GM23338 (cell line): Measurements from ENCODE around the gene CGGBP1. TPM values are rescaled to one million over a fixed set of nuclear protein-coding genes. Genes with fewer than 3 reads are reported as not detected.
A peak's percentile ranks its signal among the peaks of the same experiment; 100 is the strongest.

Source experiments
- ATAC-seq: fragments of 200-7000 bp; cut with Tn5 transposase; 3 replicates; pipeline ENCODE4 v1.9.1; 2020
- DNase-seq: peaks from one replicate; pipeline ENCODE4 v3.0.0-alpha.2; 2015; ENCODE audit warnings: low spot score
- H2AFZ ChIP-seq: fragments of 200-600 bp; sonication (generic); 2 replicates; pipeline ENCODE4 v1.8.0; 2016; ENCODE audit warnings: antibody characterized with exemption, mild to moderate bottlenecking, moderate library complexity
- H3F3A ChIP-seq: fragments of 200-600 bp; sonication (generic); replicated peaks from 2 replicates; pipeline ENCODE4 v1.8.0; 2017; ENCODE audit warnings: antibody characterized with exemption, mixed run types, low read depth
- H3K27ac ChIP-seq: fragments of 200-600 bp; sonication (generic); 2 replicates; pipeline ENCODE4 v1.6.1; 2016; ENCODE audit warnings: low read depth
- H3K27me3 ChIP-seq: fragments of 200-600 bp; sonication (generic); 2 replicates; pipeline ENCODE4 v1.8.0; 2016; ENCODE audit warnings: mild to moderate bottlenecking, mixed run types, moderate library complexity; ENCODE audit not compliant: insufficient read depth
- H3K36me3 ChIP-seq: fragments of 200-600 bp; sonication (generic); 2 replicates; pipeline ENCODE4 v1.8.0; 2016; ENCODE audit warnings: mild to moderate bottlenecking; ENCODE audit not compliant: insufficient read depth
- H3K4me1 ChIP-seq: fragments of 200-600 bp; sonication (generic); 2 replicates; pipeline ENCODE4 v1.8.0; 2016; ENCODE audit warnings: mild to moderate bottlenecking, moderate library complexity; ENCODE audit not compliant: insufficient read depth
- H3K4me2 ChIP-seq: fragments of 200-600 bp; sonication (generic); 2 replicates; pipeline ENCODE4 v1.7.1; 2017; ENCODE audit warnings: mixed run types
- H3K4me3 ChIP-seq: fragments of 200-600 bp; sonication (generic); 2 replicates; pipeline ENCODE4 v1.6.1; 2016; ENCODE audit warnings: mixed run types
- H3K79me2 ChIP-seq: fragments of 200-600 bp; sonication (generic); replicated peaks from 2 replicates; pipeline ENCODE4 v1.8.0; 2017; ENCODE audit warnings: mild to moderate bottlenecking; ENCODE audit not compliant: insufficient read depth
- H3K9me2 ChIP-seq: fragments of 200-600 bp; sonication (generic); 2 replicates; pipeline ENCODE4 v1.8.0; 2017; ENCODE audit not compliant: insufficient read depth
- H4K20me1 ChIP-seq: fragments of 200-600 bp; sonication (generic); replicated peaks from 2 replicates; pipeline ENCODE4 v1.8.0; 2017; ENCODE audit warnings: mild to moderate bottlenecking; ENCODE audit not compliant: insufficient read depth
- H3K27ac Mint-ChIP-seq: 2 replicates; pipeline ENCODE4 v1.8.0; 2020; ENCODE audit warnings: inconsistent platforms, mild to moderate bottlenecking, moderate library complexity, mixed read lengths
- H3K27me3 Mint-ChIP-seq: 3 replicates; pipeline ENCODE4 v1.8.0; 2022; ENCODE audit warnings: low read depth, mild to moderate bottlenecking, moderate library complexity, mixed read lengths, inconsistent platforms; ENCODE audit not compliant: insufficient read depth, poor library complexity
- H3K36me3 Mint-ChIP-seq: 3 replicates; pipeline ENCODE4 v1.8.0; 2021; ENCODE audit warnings: low read depth, mild to moderate bottlenecking, inconsistent platforms, moderate library complexity, mixed read lengths
- H3K4me1 Mint-ChIP-seq: 3 replicates; pipeline ENCODE4 v1.8.0; 2020; ENCODE audit warnings: mild to moderate bottlenecking, inconsistent platforms, mixed read lengths
- H3K4me3 Mint-ChIP-seq: 3 replicates; pipeline ENCODE4 v1.8.0; 2021; ENCODE audit warnings: moderate library complexity, mild to moderate bottlenecking, inconsistent platforms, mixed read lengths
- H3K9me3 Mint-ChIP-seq: 3 replicates; pipeline ENCODE4 v1.8.0; 2020; ENCODE audit warnings: moderate library complexity, mild to moderate bottlenecking, inconsistent platforms, mixed read lengths
- CREB1 ChIP-seq: fragments of 250-450 bp; sonication (Bioruptor Pico); IDR thresholded peaks from 2 replicates; pipeline ENCODE4 v1.5.0; 2020; ENCODE audit warnings: low read depth, mild to moderate bottlenecking, moderate library complexity
- ETS1 ChIP-seq: IDR thresholded peaks from 2 replicates; pipeline ENCODE4 v1.6.1; 2016; ENCODE audit warnings: antibody characterized with exemption
- EZH2 ChIP-seq: fragments of 200-600 bp; sonication (generic); IDR thresholded peaks from one replicate; pipeline ENCODE4 v1.8.0; 2017; ENCODE audit warnings: antibody characterized with exemption, mild to moderate bottlenecking, low read depth; ENCODE audit not compliant: unreplicated experiment
- EZH2phosphoT487 ChIP-seq: fragments of 200-600 bp; sonication (generic); IDR thresholded peaks from one replicate; pipeline ENCODE4 v1.8.1; 2018; ENCODE audit warnings: antibody characterized with exemption; ENCODE audit not compliant: unreplicated experiment
- POLR2AphosphoS5 ChIP-seq: IDR thresholded peaks from 2 replicates; pipeline ENCODE4 v1.6.1; 2016; ENCODE audit warnings: antibody characterized with exemption, low read depth
- STAT1 ChIP-seq: IDR thresholded peaks from one replicate; pipeline ENCODE4 v1.6.1; 2016; ENCODE audit warnings: antibody characterized with exemption; ENCODE audit not compliant: unreplicated experiment
- ZNF114 ChIP-seq: fragments of 250-450 bp; sonication (Bioruptor Pico); IDR thresholded peaks from 2 replicates; pipeline ENCODE4 v1.5.0; 2020; ENCODE audit warnings: mild to moderate bottlenecking, moderate library complexity
- ZNF331 ChIP-seq: fragments of 250-450 bp; sonication (Bioruptor Pico); IDR thresholded peaks from 2 replicates; pipeline ENCODE4 v1.5.0; 2020; ENCODE audit warnings: low read depth, mild to moderate bottlenecking, moderate library complexity
- ZNF462 ChIP-seq: fragments of 250-450 bp; sonication (Bioruptor Pico); IDR thresholded peaks from 2 replicates; pipeline ENCODE4 v1.5.0; 2020; ENCODE audit warnings: mild to moderate bottlenecking, moderate library complexity
- polyA plus RNA-seq: library from polyadenylated mRNA; unstranded; fragments of >200 nt; fragmentation: Nextera tagmentation; extraction: Ambion mirVana; gene quantifications from 2 replicates; pipeline ENCODE4 v1.2.1, GENCODE V29; 2016
- total RNA-seq: library from RNA; depleted of rRNA; stranded (reverse); fragments of >200 nt; shearing (Covaris generic); gene quantifications from 2 replicates; pipeline ENCODE4 v1.2.3, GENCODE V29; 2014
- TF ChIP-seq, protein P1 (sequence below), 2 experiments: fragments of 200-600 bp in 1 of 2; sonication (generic) in 1 of 2; conservative IDR thresholded peaks; 2 replicates each; pipeline versions ENCODE4 v1.5.1 to v1.6.1; 2016 to 2017; ENCODE audit warnings: antibody characterized with exemption in 2 of 2, low read depth in 2 of 2, mild to moderate bottlenecking in 2 of 2, moderate library complexity in 1 of 2

The CGGBP1 gene
- total and polyA plus RNA-seq, 2 experiments from 2014 or later = 55.5 to 63.5 TPM

GRCh38 chr3:88059380-88060170, 770 bp upstream of the CGGBP1 start (continued):
- TF ChIP-seq ZNF462 (CRISPR knock-in tag) (no peak), POLR2AphosphoS5 (no peak), STAT1 (no peak), ETS1 (no peak), CREB1 (no peak), ZNF331 (CRISPR knock-in tag) (no peak), ZNF114 (no peak), EZH2phosphoT487 (no peak)

GRCh38 chr3:88058306-88058580, 562 bp downstream of the CGGBP1 start:
- peak overlapping the region; percentile 92 for H3K4me3 Mint-ChIP-seq
- H2AFZ ChIP-seq = peak overlapping the region; percentile 53; the same call in 1 of the 2 replicates
- H3F3A ChIP-seq = no peaks in the 10 kb centered on the region; the same call in 1 of the 2 replicates
- H3K4me2 ChIP-seq = peak overlapping the region; percentile 94
- peaks cover 26% of the 10 kb centered on the region for H3K36me3 Mint-ChIP-seq
- H3K27me3 ChIP-seq = no peaks in the 10 kb centered on the region
- H3K4me1 Mint-ChIP-seq = peaks cover 21% of the 10 kb centered on the region
- 0 out of 2 replicates have a peak overlapping the region, but pooled peaks have one; percentile 28 for H3K27ac ChIP-seq
- DNase-seq (no peak), ATAC-seq (peak; percentile 62)
- H3K4me1 ChIP-seq = peaks cover 10% of the 10 kb centered on the region
- peak overlapping the region; percentile 83 for H3K4me3 ChIP-seq
- H3K79me2 ChIP-seq = peaks cover 55% of the 10 kb centered on the region
- peak overlapping the region; percentile 82 for H3K27ac Mint-ChIP-seq
- peaks cover 12% of the 10 kb centered on the region for H3K36me3 ChIP-seq
- no peaks in the 10 kb centered on the region for H3K9me2 ChIP-seq
- 0 out of 2 replicates have a peak, but pooled peaks cover 3% of the 10 kb centered on the region for H4K20me1 ChIP-seq
- peaks cover 6% of the 10 kb centered on the region for H3K27me3 Mint-ChIP-seq
- H3K9me3 Mint-ChIP-seq = no peaks in the 10 kb centered on the region; the same call in 2 of the 3 replicates
- TF ChIP-seq ZNF331 (CRISPR knock-in tag) = no peak
- no peak for TF ChIP-seq STAT1
- no peak for TF ChIP-seq ZNF114
- TF ChIP-seq EZH2 = no peak
- TF ChIP-seq, protein P1, sequence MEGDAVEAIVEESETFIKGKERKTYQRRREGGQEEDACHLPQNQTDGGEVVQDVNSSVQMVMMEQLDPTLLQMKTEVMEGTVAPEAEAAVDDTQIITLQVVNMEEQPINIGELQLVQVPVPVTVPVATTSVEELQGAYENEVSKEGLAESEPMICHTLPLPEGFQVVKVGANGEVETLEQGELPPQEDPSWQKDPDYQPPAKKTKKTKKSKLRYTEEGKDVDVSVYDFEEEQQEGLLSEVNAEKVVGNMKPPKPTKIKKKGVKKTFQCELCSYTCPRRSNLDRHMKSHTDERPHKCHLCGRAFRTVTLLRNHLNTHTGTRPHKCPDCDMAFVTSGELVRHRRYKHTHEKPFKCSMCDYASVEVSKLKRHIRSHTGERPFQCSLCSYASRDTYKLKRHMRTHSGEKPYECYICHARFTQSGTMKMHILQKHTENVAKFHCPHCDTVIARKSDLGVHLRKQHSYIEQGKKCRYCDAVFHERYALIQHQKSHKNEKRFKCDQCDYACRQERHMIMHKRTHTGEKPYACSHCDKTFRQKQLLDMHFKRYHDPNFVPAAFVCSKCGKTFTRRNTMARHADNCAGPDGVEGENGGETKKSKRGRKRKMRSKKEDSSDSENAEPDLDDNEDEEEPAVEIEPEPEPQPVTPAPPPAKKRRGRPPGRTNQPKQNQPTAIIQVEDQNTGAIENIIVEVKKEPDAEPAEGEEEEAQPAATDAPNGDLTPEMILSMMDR (conservative IDR thresholded peaks at IDR 0.05; ENCODE audit: low read depth in 2 of 2) = no peak
